ENCODE data around the gene CRLF1. TPM values are rescaled to one million over a fixed set of nuclear protein-coding genes. Genes with fewer than 3 reads are reported as not detected.
"Not testable (repeated sequence)": the region's sequence is repeated elsewhere in the genome, so short reads cannot be mapped to it uniquely, and the experiment has no call there.

The CRLF1 gene
- total RNA-seq, 2 experiments from 2014 or later: 0.61 TPM; not detected in 1

- ChIA-PET CTCF (no interaction called here), POLR2A (no interaction called here)
These were observed 4.9 kb upstream of the CRLF1 start for GRCh38 chr19:18611327-18612050.

- CTCF ChIA-PET: no interaction called here
- POLR2A ChIA-PET: no interaction called here
These were observed 4.1 kb upstream of the CRLF1 start for GRCh38 chr19:18610556-18611326.

GRCh38 chr19:18610245-18610555 lies 3.6 kb upstream of the CRLF1 start:
- ChIA-PET POLR2A (no interaction called here), CTCF (no interaction called here)

- ChIA-PET POLR2A (no interaction called here), CTCF (no interaction called here)
These were observed 3.1 kb upstream of the CRLF1 start for GRCh38 chr19:18609717-18610051.

- POLR2A ChIA-PET: no interaction called here
- CTCF ChIA-PET: no interaction called here
These were observed 2.5 kb upstream of the CRLF1 start for GRCh38 chr19:18608805-18609716.

GRCh38 chr19:18608102-18608804 lies 1.7 kb upstream of the CRLF1 start:
- POLR2A ChIA-PET: no interaction called here
- CTCF ChIA-PET: interaction anchor here (1.8 kb wide), 1 partner anchor 14 kb away, joined by 5 read pairs; no protein-coding TSS in a partner anchor

- CTCF ChIA-PET: interaction anchor here (1.8 kb wide), 1 partner anchor 13 kb away, joined by 5 read pairs; no protein-coding TSS in a partner anchor
- POLR2A ChIA-PET: no interaction called here
These were observed 865 bp upstream of the CRLF1 start for GRCh38 chr19:18607226-18608101.

GRCh38 chr19:18605546-18606280 lies 886 bp downstream of the CRLF1 start:
- ChIA-PET POLR2A (no interaction called here), CTCF (no interaction called here)

GRCh38 chr19:18605196-18605545 lies 1.4 kb downstream of the CRLF1 start:
- CTCF ChIA-PET: no interaction called here
- POLR2A ChIA-PET: no interaction called here

GRCh38 chr19:18604820-18605159 lies 1.8 kb downstream of the CRLF1 start:
- CTCF ChIA-PET: interaction anchor here (0.8 kb wide), 1 partner anchor 16 kb away, joined by 3 read pairs; no protein-coding TSS in a partner anchor
- POLR2A ChIA-PET: no interaction called here

GRCh38 chr19:18603958-18604819 lies 2.4 kb downstream of the CRLF1 start:
- ChIA-PET CTCF (interaction anchor here (0.8 kb wide), 1 partner anchor 15 kb away, joined by 3 read pairs; no protein-coding TSS in a partner anchor), POLR2A (no interaction called here)

- CTCF ChIA-PET: interaction anchor here (0.6 to 1.1 kb wide), 2 partner anchors 152 to 789 kb away, joined by 3 to 4 read pairs; no protein-coding TSS in a partner anchor
- POLR2A ChIA-PET: no interaction called here
These were observed 3.2 kb downstream of the CRLF1 start for GRCh38 chr19:18603255-18603957.

GRCh38 chr19:18601875-18602274 lies 4.7 kb downstream of the CRLF1 start:
- ChIA-PET CTCF (interaction anchor here (0.7 kb wide), 1 partner anchor 205 kb away, joined by 3 read pairs; no protein-coding TSS in a partner anchor), POLR2A (no interaction called here)

GRCh38 chr19:18600692-18601397 lies 5.8 kb downstream of the CRLF1 start:
- POLR2A ChIA-PET: interaction anchor here (0.7 kb wide), 2 partner anchors 11 to 618 kb away, joined by 4 to 5 read pairs; no protein-coding TSS in a partner anchor
- CTCF ChIA-PET: not testable (repeated sequence)

GRCh38 chr19:18599485-18599884 lies 7.1 kb downstream of the CRLF1 start:
- ChIA-PET POLR2A (no interaction called here), CTCF (no interaction called here)
